ENCODE data around the gene ANTXR1. TPM values are rescaled to one million over a fixed set of nuclear protein-coding genes. Genes with fewer than 3 reads are reported as not detected.

The ANTXR1 gene
- total RNA-seq, 1 donor from 2014 or later = 35.5 TPM

GRCh38 chr2:69125816-69126215 lies 112.8 kb downstream of the ANTXR1 start:
- no peak for DNase-seq (ENCODE audit: low read depth)
- Histone ChIP-seq H3K4me3 (ENCODE audit: low read depth, low read length) (no peak overlapping the region), H3K27me3 (ENCODE audit: control insufficient read depth, insufficient read depth, low read length) (no peaks in the 10 kb centered on the region), H3K36me3 (ENCODE audit: control insufficient read depth, insufficient read depth, low read length) (no peaks in the 10 kb centered on the region)
- TF ChIP-seq CTCF (IDR thresholded peaks at IDR 0.05; ENCODE audit: insufficient read depth, low read length, poor library complexity, severe bottlenecking) = no peak

GRCh38 chr2:69126341-69126740 lies 113.4 kb downstream of the ANTXR1 start:
- no peak for DNase-seq (ENCODE audit: low read depth)
- Histone ChIP-seq H3K4me3 (ENCODE audit: low read depth, low read length) (no peak overlapping the region), H3K36me3 (ENCODE audit: control insufficient read depth, insufficient read depth, low read length) (no peaks in the 10 kb centered on the region), H3K27me3 (ENCODE audit: control insufficient read depth, insufficient read depth, low read length) (no peaks in the 10 kb centered on the region)
- no peak for TF ChIP-seq CTCF (IDR thresholded peaks at IDR 0.05; ENCODE audit: insufficient read depth, low read length, poor library complexity, severe bottlenecking)

GRCh38 chr2:69131452-69131851 lies 118.5 kb downstream of the ANTXR1 start:
- no peaks in the 10 kb centered on the region for H3K36me3 ChIP-seq (ENCODE audit: control insufficient read depth, insufficient read depth, low read length)
- no peaks in the 10 kb centered on the region for H3K27me3 ChIP-seq (ENCODE audit: control insufficient read depth, insufficient read depth, low read length)
- no peak for TF ChIP-seq CTCF (IDR thresholded peaks at IDR 0.05; ENCODE audit: insufficient read depth, low read length, poor library complexity, severe bottlenecking)
- H3K4me3 ChIP-seq (ENCODE audit: low read depth, low read length) = no peak overlapping the region
- no peak for DNase-seq (ENCODE audit: low read depth)

GRCh38 chr2:69131983-69132675 lies 119.2 kb downstream of the ANTXR1 start:
- no peak overlapping the region for H3K4me3 ChIP-seq (ENCODE audit: low read depth, low read length)
- no peak for DNase-seq (ENCODE audit: low read depth)
- no peak for TF ChIP-seq CTCF (IDR thresholded peaks at IDR 0.05; ENCODE audit: insufficient read depth, low read length, poor library complexity, severe bottlenecking)

GRCh38 chr2:69132960-69133590 lies 120.1 kb downstream of the ANTXR1 start:
- Histone ChIP-seq H3K4me3 (ENCODE audit: low read depth, low read length) (no peak overlapping the region), H3K36me3 (ENCODE audit: control insufficient read depth, insufficient read depth, low read length) (no peaks in the 10 kb centered on the region), H3K27me3 (ENCODE audit: control insufficient read depth, insufficient read depth, low read length) (no peaks in the 10 kb centered on the region)
- no peak for DNase-seq (ENCODE audit: low read depth)
- TF ChIP-seq CTCF (IDR thresholded peaks at IDR 0.05; ENCODE audit: insufficient read depth, low read length, poor library complexity, severe bottlenecking) = no peak

More at GRCh38 chr2:69131983-69132675, 119.2 kb downstream of the ANTXR1 start:
- H3K36me3 ChIP-seq (ENCODE audit: control insufficient read depth, insufficient read depth, low read length) = no peaks in the 10 kb centered on the region
- H3K27me3 ChIP-seq (ENCODE audit: control insufficient read depth, insufficient read depth, low read length) = no peaks in the 10 kb centered on the region

Measured in kidney epithelial cell (primary cell).